Naive thymus-derived CD4-positive, alpha-beta T cell (primary cell): Measurements from ENCODE around the gene PADI3. TPM values are rescaled to one million over a fixed set of nuclear protein-coding genes. Genes with fewer than 3 reads are reported as not detected.

Experiments
- ATAC-seq: fragments of 150-1000 bp; cut with Tn5 transposase; 2 replicates; pipeline ENCODE4 v1.10.0; 2021; ENCODE audit warnings: mild to moderate bottlenecking, moderate library complexity
- CTCF ChIA-PET: fragments of 350-600 bp; sonication (Branson Sonifier 250); formaldehyde crosslinking; loops from one replicate; lab custom pipeline; 2021; ENCODE audit warnings: antibody characterized with exemption; lab: Charles Lee
- POLR2A ChIA-PET: fragments of 350-600 bp; sonication (Branson Sonifier 250); formaldehyde crosslinking; loops from one replicate; lab custom pipeline; 2021; ENCODE audit warnings: antibody characterized with exemption, inconsistent platforms; lab: Charles Lee
- DNase-seq, 9 donors: peaks; one replicate each; pipeline versions ENCODE4 v3.0.0 to v3.0.0-alpha.2; 2020 to 2022; ENCODE audit warnings: mixed read lengths in 1 of 9
- H3K27ac ChIP-seq: one replicate; pipeline ENCODE4 v1.7.0; 2013; ENCODE audit warnings: mild to moderate bottlenecking, low read depth, low read length, moderate library complexity
- H3K27me3 ChIP-seq, 2 donors: one replicate each; pipeline ENCODE4 v1.7.0; 2013; ENCODE audit warnings: low read length in 2 of 2, mild to moderate bottlenecking in 2 of 2, moderate library complexity in 2 of 2; ENCODE audit not compliant: control insufficient read depth in 2 of 2, insufficient read depth in 2 of 2
- H3K36me3 ChIP-seq, 3 experiments: 1 replicate in 2 of 3; 2 replicates in 1 of 3; pipeline ENCODE4 v1.7.0; 2013; ENCODE audit warnings: low read length in 3 of 3, mild to moderate bottlenecking in 3 of 3, moderate library complexity in 1 of 3; ENCODE audit not compliant: insufficient read depth in 3 of 3, control insufficient read depth in 2 of 3
- H3K4me1 ChIP-seq, 2 donors: one replicate each; pipeline ENCODE4 v1.7.0; 2013; ENCODE audit warnings: low read length in 2 of 2, mild to moderate bottlenecking in 2 of 2, moderate library complexity in 1 of 2; ENCODE audit not compliant: control insufficient read depth in 2 of 2, insufficient read depth in 2 of 2
- H3K4me3 ChIP-seq: 2 replicates; pipeline ENCODE4 v1.7.0; 2013; ENCODE audit warnings: mild to moderate bottlenecking, low read length
- H3K9me3 ChIP-seq, 3 experiments: 1 replicate in 2 of 3; 2 replicates in 1 of 3; pipeline ENCODE4 v1.7.0; 2013; ENCODE audit warnings: low read length in 3 of 3; ENCODE audit not compliant: control insufficient read depth in 2 of 3
- H3K27ac Mint-ChIP-seq, 9 donors: one replicate each; pipeline ENCODE4 v1.8.0; 2020 to 2022; ENCODE audit warnings: mixed read lengths in 9 of 9, mild to moderate bottlenecking in 8 of 9, moderate library complexity in 5 of 9, inconsistent platforms in 2 of 9
- H3K27me3 Mint-ChIP-seq, 5 donors: one replicate each; pipeline ENCODE4 v1.8.0; 2021 to 2022; ENCODE audit warnings: mixed read lengths in 5 of 5, mild to moderate bottlenecking in 1 of 5
- H3K36me3 Mint-ChIP-seq, 5 donors: one replicate each; pipeline ENCODE4 v1.8.0; 2020 to 2022; ENCODE audit warnings: mixed read lengths in 5 of 5, mild to moderate bottlenecking in 3 of 5, inconsistent platforms in 1 of 5
- H3K4me1 Mint-ChIP-seq, 7 donors: one replicate each; pipeline ENCODE4 v1.8.0; 2020 to 2022; ENCODE audit warnings: mixed read lengths in 7 of 7, mild to moderate bottlenecking in 3 of 7, inconsistent platforms in 1 of 7
- H3K4me3 Mint-ChIP-seq, 10 donors: one replicate each; pipeline ENCODE4 v1.8.0; 2020 to 2022; ENCODE audit warnings: mild to moderate bottlenecking in 10 of 10, mixed read lengths in 10 of 10, moderate library complexity in 6 of 10, inconsistent platforms in 2 of 10
- H3K9me3 Mint-ChIP-seq, 11 donors: one replicate each; pipeline ENCODE4 v1.8.0; 2020 to 2022; ENCODE audit warnings: mixed read lengths in 11 of 11, mild to moderate bottlenecking in 4 of 11, inconsistent platforms in 1 of 11, moderate library complexity in 1 of 11
- intact Hi-C, 2 donors: fragments of 100-400 bp; cut with micrococcal nuclease; formaldehyde crosslinking; loops; one replicate each; pipeline ENCODE4 v1.15.1; 2023
- polyA plus RNA-seq, 2 donors: library from polyadenylated mRNA; unstranded; fragments of 300-500 nt; fragmentation: Illumina TruSeq; gene quantifications; one replicate each; pipeline ENCODE4 v1.2.3, GENCODE V29; 2021
- total RNA-seq, 6 experiments: library from RNA in 5 of 6; stranded (reverse) in 5 of 6; gene quantifications; 1 replicate in 5 of 6; 2 replicates in 1 of 6; pipeline ENCODE4 v1.2.3 and lab custom pipeline; 2021 to 2026

Gene PADI3
- total and polyA plus RNA-seq, 7 experiments from 2014 or later: not detected

GRCh38 chr1:17229379-17229778 lies 19.5 kb upstream of the PADI3 start:
- Histone ChIP-seq H3K4me3 (no peak overlapping the region), H3K9me3 (no peaks in the 10 kb centered on the region), H3K27me3 (no peaks in the 10 kb centered on the region), H3K4me1 (no peaks in the 10 kb centered on the region), H3K36me3 (no peaks in the 10 kb centered on the region), H3K27ac (no peak overlapping the region)
- H3K4me3 Mint-ChIP-seq: no peak overlapping the region
- no peak overlapping the region for H3K27ac Mint-ChIP-seq
- intact Hi-C loops: no loop called here
- H3K4me1 Mint-ChIP-seq: no peaks in the 10 kb centered on the region
- ChIA-PET POLR2A (no interaction called here), CTCF (interaction anchor here (0.5 kb wide), 1 partner anchor 171 kb away, joined by 4 read pairs; no protein-coding TSS in a partner anchor)
- H3K9me3 Mint-ChIP-seq: peaks cover 0 to 1% (median 0%) of the 10 kb centered on the region in 11 donors
- H3K36me3 Mint-ChIP-seq: no peaks in the 10 kb centered on the region
- ATAC-seq (no peak), DNase-seq (no peak)
- peaks cover 0 to 5% (median 0%) of the 10 kb centered on the region in 5 donors for H3K27me3 Mint-ChIP-seq

- H3K9me3 Mint-ChIP-seq: no peaks in the 10 kb centered on the region
- no peak for DNase-seq
Observed at GRCh38 chr1:17230106-17230505, 18.8 kb upstream of the PADI3 start.

GRCh38 chr1:17230671-17231310 lies 18.1 kb upstream of the PADI3 start:
- intact Hi-C loops: loop anchor here in 1 of 2 donors (10.0 kb wide), 1 partner anchor 276 kb away; no protein-coding TSS in a partner anchor
- H3K27me3 ChIP-seq: no peaks in the 10 kb centered on the region
- no peak for DNase-seq
- H3K4me3 ChIP-seq: no peak overlapping the region
- ChIA-PET CTCF (no interaction called here), POLR2A (no interaction called here)
- H3K36me3 ChIP-seq: no peaks in the 10 kb centered on the region
- H3K27ac ChIP-seq: no peak overlapping the region
- no peak overlapping the region for H3K4me3 Mint-ChIP-seq
- no peak for ATAC-seq
- H3K9me3 Mint-ChIP-seq: no peaks in the 10 kb centered on the region
- peaks cover 0 to 5% (median 0%) of the 10 kb centered on the region in 5 donors for H3K27me3 Mint-ChIP-seq
- no peak overlapping the region for H3K27ac Mint-ChIP-seq
- H3K4me1 ChIP-seq: no peaks in the 10 kb centered on the region
- H3K4me1 Mint-ChIP-seq: no peaks in the 10 kb centered on the region
- H3K36me3 Mint-ChIP-seq: no peaks in the 10 kb centered on the region
- H3K9me3 ChIP-seq: no peaks in the 10 kb centered on the region

More at GRCh38 chr1:17230106-17230505, 18.8 kb upstream of the PADI3 start:
- H3K4me1 ChIP-seq: no peaks in the 10 kb centered on the region
- H3K9me3 ChIP-seq: no peaks in the 10 kb centered on the region
- Mint-ChIP-seq H3K4me1 (no peaks in the 10 kb centered on the region), H3K27ac (no peak overlapping the region), H3K27me3 (peaks cover 0 to 5% (median 0%) of the 10 kb centered on the region in 5 donors), H3K36me3 (no peaks in the 10 kb centered on the region), H3K4me3 (no peak overlapping the region)
- no peaks in the 10 kb centered on the region for H3K27me3 ChIP-seq
- H3K27ac ChIP-seq: no peak overlapping the region
- CTCF ChIA-PET: no interaction called here
- no peaks in the 10 kb centered on the region for H3K36me3 ChIP-seq
- POLR2A ChIA-PET: no interaction called here
- intact Hi-C loops: loop anchor here in 1 of 2 donors (10.0 kb wide), 1 partner anchor 275 kb away; no protein-coding TSS in a partner anchor
- H3K4me3 ChIP-seq: no peak overlapping the region
- no peak for ATAC-seq

GRCh38 chr1:17232759-17233661 lies 15.9 kb upstream of the PADI3 start:
- Mint-ChIP-seq H3K27me3 (peaks cover 0 to 5% (median 0%) of the 10 kb centered on the region in 5 donors), H3K36me3 (no peaks in the 10 kb centered on the region), H3K27ac (no peak overlapping the region), H3K4me3 (no peak overlapping the region), H3K9me3 (no peaks in the 10 kb centered on the region), H3K4me1 (peaks cover 0 to 8% (median 6%) of the 10 kb centered on the region in 7 donors)
- no peaks in the 10 kb centered on the region for H3K4me1 ChIP-seq
- ChIA-PET CTCF (interaction anchor here (0.6 to 9.0 kb wide), 3 partner anchors 33 to 112 kb away, joined by 4 to 130 read pairs (median 4); no protein-coding TSS in a partner anchor), POLR2A (no interaction called here)
- H3K27me3 ChIP-seq: no peaks in the 10 kb centered on the region
- no peak overlapping the region for H3K27ac ChIP-seq
- H3K9me3 ChIP-seq: no peaks in the 10 kb centered on the region
- intact Hi-C loops: loop anchor here in 1 of 2 donors (10.0 kb wide), 1 partner anchor 278 kb away; no protein-coding TSS in a partner anchor
- DNase-seq (no peak), ATAC-seq (no peak)
- H3K4me3 ChIP-seq: no peak overlapping the region
- H3K36me3 ChIP-seq: no peaks in the 10 kb centered on the region

- Mint-ChIP-seq H3K27ac (no peak overlapping the region), H3K4me3 (no peak overlapping the region), H3K9me3 (no peaks in the 10 kb centered on the region), H3K36me3 (no peaks in the 10 kb centered on the region), H3K27me3 (peaks cover 0 to 5% (median 0%) of the 10 kb centered on the region in 5 donors), H3K4me1 (peaks cover 0 to 8% (median 6%) of the 10 kb centered on the region in 7 donors)
- no peak overlapping the region for H3K27ac ChIP-seq
- no peak overlapping the region for H3K4me3 ChIP-seq
- no peaks in the 10 kb centered on the region for H3K4me1 ChIP-seq
- H3K9me3 ChIP-seq: no peaks in the 10 kb centered on the region
- no peak for DNase-seq
- intact Hi-C loops: loop anchor here in 1 of 2 donors (10.0 kb wide), 1 partner anchor 279 kb away; no protein-coding TSS in a partner anchor
- ChIA-PET POLR2A (no interaction called here), CTCF (interaction anchor here (0.6 to 9.0 kb wide), 2 partner anchors 107 to 113 kb away, joined by 4 to 130 read pairs; no protein-coding TSS in a partner anchor)
- no peaks in the 10 kb centered on the region for H3K27me3 ChIP-seq
- ATAC-seq: peak; percentile 70
- H3K36me3 ChIP-seq: no peaks in the 10 kb centered on the region
Observed at GRCh38 chr1:17233675-17234320, 15.1 kb upstream of the PADI3 start.

- peaks cover 0 to 5% (median 0%) of the 10 kb centered on the region in 5 donors for H3K27me3 Mint-ChIP-seq
- no peaks in the 10 kb centered on the region for H3K9me3 Mint-ChIP-seq
- ChIA-PET POLR2A (no interaction called here), CTCF (interaction anchor here (9.0 kb wide), 1 partner anchor 108 kb away, joined by 130 read pairs; no protein-coding TSS in a partner anchor)
- intact Hi-C loops: loop anchor here in 1 of 2 donors (10.0 kb wide), 1 partner anchor 280 kb away; no protein-coding TSS in a partner anchor
- DNase-seq (no peak), ATAC-seq (no peak)
- no peak overlapping the region for H3K27ac Mint-ChIP-seq
- Histone ChIP-seq H3K36me3 (no peaks in the 10 kb centered on the region), H3K4me3 (no peak overlapping the region), H3K4me1 (no peaks in the 10 kb centered on the region), H3K27ac (no peak overlapping the region), H3K27me3 (no peaks in the 10 kb centered on the region), H3K9me3 (no peaks in the 10 kb centered on the region)
- peaks cover 0 to 8% (median 6%) of the 10 kb centered on the region in 7 donors for H3K4me1 Mint-ChIP-seq
- no peak overlapping the region for H3K4me3 Mint-ChIP-seq
- H3K36me3 Mint-ChIP-seq: no peaks in the 10 kb centered on the region
Observed at GRCh38 chr1:17234405-17234804, 14.5 kb upstream of the PADI3 start.
